PC-3 (cell line): ENCODE data around the gene TMEM91. TPM values are rescaled to one million over a fixed set of nuclear protein-coding genes. Genes with fewer than 3 reads are reported as not detected.

Experiments
- ATAC-seq: fragments of 200-7000 bp; cut with Tn5 transposase; 2 replicates; pipeline ENCODE4 v1.9.1; 2020; ENCODE audit warnings: mild to moderate bottlenecking, moderate library complexity
- BruUV-seq: library from RNA; stranded (reverse); fragments of 400-500 nt; replicated peaks from 2 replicates; lab custom pipeline; 2021; lab: Mats Ljungman, UMichigan
- CTCF ChIA-PET: fragments of 300-600 bp; sonication (Branson Sonifier 250); formaldehyde crosslinking; loops from one replicate; lab custom pipeline; 2022; ENCODE audit warnings: antibody characterized with exemption; lab: Charles Lee
- POLR2A ChIA-PET: fragments of 300-600 bp; sonication (Branson Sonifier 250); formaldehyde crosslinking; loops from one replicate; lab custom pipeline; 2022; ENCODE audit warnings: antibody characterized with exemption; ENCODE audit not compliant: unreplicated experiment; lab: Charles Lee
- DNase-seq: peaks from one replicate; pipeline ENCODE4 v3.0.0-alpha.2; 2015
- H2AFZ ChIP-seq: fragments of 300-600 bp; sonication (generic); 2 replicates; pipeline ENCODE4 v1.6.0; 2016; ENCODE audit warnings: antibody characterized with exemption, low read length
- H3F3A ChIP-seq: fragments of 300-600 bp; sonication (generic); one replicate; pipeline ENCODE4 v1.6.0; 2017; ENCODE audit warnings: antibody characterized with exemption, low read length, control low read depth, mild to moderate bottlenecking; ENCODE audit not compliant: unreplicated experiment
- H3K27ac ChIP-seq: fragments of 300-600 bp; sonication (generic); 2 replicates; pipeline ENCODE4 v1.5.1; 2016; ENCODE audit warnings: mild to moderate bottlenecking, low read length
- H3K27me3 ChIP-seq: fragments of 300-600 bp; sonication (generic); 2 replicates; pipeline ENCODE4 v1.6.1; 2016; ENCODE audit warnings: low read length, mixed read lengths
- H3K36me3 ChIP-seq: fragments of 300-600 bp; sonication (generic); 2 replicates; pipeline ENCODE4 v1.6.1; 2016; ENCODE audit warnings: low read depth, mixed run types, low read length, mixed read lengths
- H3K4me1 ChIP-seq: fragments of 300-600 bp; sonication (generic); 2 replicates; pipeline ENCODE4 v1.5.1; 2016; ENCODE audit warnings: low read length; ENCODE audit not compliant: insufficient read depth
- H3K4me2 ChIP-seq: fragments of 300-600 bp; sonication (generic); 2 replicates; pipeline ENCODE4 v1.6.0; 2016; ENCODE audit warnings: low read length
- H3K4me3 ChIP-seq: fragments of 300-600 bp; sonication (generic); 2 replicates; pipeline ENCODE4 v1.5.1; 2016; ENCODE audit warnings: mild to moderate bottlenecking, low read length, mixed read lengths
- H3K79me2 ChIP-seq: fragments of 300-600 bp; sonication (generic); 2 replicates; pipeline ENCODE4 v1.6.1; 2017; ENCODE audit warnings: low read length, mixed read lengths
- H3K9ac ChIP-seq: fragments of 300-600 bp; sonication (generic); 2 replicates; pipeline ENCODE4 v1.6.0; 2016; ENCODE audit warnings: mild to moderate bottlenecking, low read length
- H3K9me2 ChIP-seq: fragments of 300-600 bp; sonication (generic); replicated peaks from 2 replicates; pipeline ENCODE4 v1.6.1; 2016; ENCODE audit warnings: mixed run types, low read length, mixed read lengths
- H3K9me3 ChIP-seq: fragments of 300-600 bp; sonication (generic); 2 replicates; pipeline ENCODE4 v1.6.1; 2016; ENCODE audit warnings: low read length, mixed read lengths
- H4K20me1 ChIP-seq: fragments of 300-600 bp; sonication (generic); 2 replicates; pipeline ENCODE4 v1.6.1; 2016; ENCODE audit warnings: low read length, mixed read lengths
- EZH2 ChIP-seq: fragments of 300-600 bp; sonication (generic); IDR thresholded peaks from one replicate; pipeline ENCODE4 v1.6.1; 2017; ENCODE audit warnings: antibody characterized with exemption, mild to moderate bottlenecking, low read length; ENCODE audit not compliant: unreplicated experiment
- EZH2phosphoT487 ChIP-seq: fragments of 300-600 bp; sonication (generic); IDR thresholded peaks from 2 replicates; pipeline ENCODE4 v1.6.1; 2018; ENCODE audit warnings: mild to moderate bottlenecking, antibody characterized with exemption, low read length, borderline replicate concordance
- intact Hi-C: fragments of 100-400 bp; cut with micrococcal nuclease; formaldehyde crosslinking; loops from 2 replicates; pipeline ENCODE4 v1.9.0; 2023
- total RNA-seq: library from RNA; depleted of rRNA; stranded (reverse); fragments of >200 nt; gene quantifications from 2 replicates; pipeline ENCODE4 v1.2.3, GENCODE V29; 2014
- TF ChIP-seq, protein P1 (sequence below): fragments of 300-600 bp; sonication (generic); conservative IDR thresholded peaks from 2 replicates; pipeline ENCODE4 v1.5.1; 2017; ENCODE audit warnings: antibody characterized with exemption, low read depth, mild to moderate bottlenecking, low read length

The TMEM91 gene
- total RNA-seq, 1 experiment from 2014 or later, result 2.4 TPM

DNA sequence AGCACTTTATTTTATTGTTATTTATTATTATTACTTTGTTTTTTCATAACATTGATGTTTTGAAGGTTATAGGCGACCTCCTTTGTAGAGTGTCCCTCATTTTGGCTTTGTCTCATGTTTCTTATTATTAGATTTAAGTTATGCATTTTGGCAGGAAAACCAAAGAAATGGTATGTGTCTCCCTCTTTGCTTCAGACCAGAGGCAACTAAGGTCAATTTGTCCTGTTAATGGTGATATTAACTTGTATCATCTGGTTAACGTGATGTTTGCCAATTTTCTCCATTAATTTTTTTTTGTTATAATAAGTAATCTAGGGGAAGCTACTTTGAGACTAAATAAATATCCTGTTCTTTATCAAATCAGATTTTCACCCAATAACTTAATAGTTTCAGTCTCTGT is 3.8 kb upstream of the TMEM91 start:
- Histone ChIP-seq H3K27ac (no peak overlapping the region), H3K4me2 (no peak overlapping the region), H3K79me2 (no peaks in the 10 kb centered on the region), H3K9me2 (no peaks in the 10 kb centered on the region), H3K36me3 (no peaks in the 10 kb centered on the region), H3K9me3 (no peaks in the 10 kb centered on the region), H2AFZ (no peak overlapping the region), H4K20me1 (no peaks in the 10 kb centered on the region), H3K27me3 (no peaks in the 10 kb centered on the region), H3K4me1 (peaks cover 8% of the 10 kb centered on the region), H3K9ac (no peak overlapping the region), H3F3A (no peaks in the 10 kb centered on the region), H3K4me3 (no peak overlapping the region)
- intact Hi-C loops, result no loop called here
- ChIA-PET CTCF (no interaction called here), POLR2A (no interaction called here)
- ATAC-seq, result no peak
- no peak for DNase-seq
- TF ChIP-seq, protein P1, sequence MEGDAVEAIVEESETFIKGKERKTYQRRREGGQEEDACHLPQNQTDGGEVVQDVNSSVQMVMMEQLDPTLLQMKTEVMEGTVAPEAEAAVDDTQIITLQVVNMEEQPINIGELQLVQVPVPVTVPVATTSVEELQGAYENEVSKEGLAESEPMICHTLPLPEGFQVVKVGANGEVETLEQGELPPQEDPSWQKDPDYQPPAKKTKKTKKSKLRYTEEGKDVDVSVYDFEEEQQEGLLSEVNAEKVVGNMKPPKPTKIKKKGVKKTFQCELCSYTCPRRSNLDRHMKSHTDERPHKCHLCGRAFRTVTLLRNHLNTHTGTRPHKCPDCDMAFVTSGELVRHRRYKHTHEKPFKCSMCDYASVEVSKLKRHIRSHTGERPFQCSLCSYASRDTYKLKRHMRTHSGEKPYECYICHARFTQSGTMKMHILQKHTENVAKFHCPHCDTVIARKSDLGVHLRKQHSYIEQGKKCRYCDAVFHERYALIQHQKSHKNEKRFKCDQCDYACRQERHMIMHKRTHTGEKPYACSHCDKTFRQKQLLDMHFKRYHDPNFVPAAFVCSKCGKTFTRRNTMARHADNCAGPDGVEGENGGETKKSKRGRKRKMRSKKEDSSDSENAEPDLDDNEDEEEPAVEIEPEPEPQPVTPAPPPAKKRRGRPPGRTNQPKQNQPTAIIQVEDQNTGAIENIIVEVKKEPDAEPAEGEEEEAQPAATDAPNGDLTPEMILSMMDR, result no peak
- no peak for TF ChIP-seq EZH2phosphoT487
- no peak for TF ChIP-seq EZH2
- no TSS peak for BruUV-seq

GRCh38 chr19:41373993-41374392 is 2.3 kb upstream of the TMEM91 start:
- Histone ChIP-seq H3K36me3 (no peaks in the 10 kb centered on the region), H3K9me2 (no peaks in the 10 kb centered on the region), H3K4me3 (no peak overlapping the region), H3K9me3 (no peaks in the 10 kb centered on the region), H3K9ac (no peak overlapping the region), H3K79me2 (no peaks in the 10 kb centered on the region), H3K27me3 (no peaks in the 10 kb centered on the region), H4K20me1 (no peaks in the 10 kb centered on the region), H2AFZ (no peak overlapping the region), H3K27ac (no peak overlapping the region), H3K4me1 (no peaks in the 10 kb centered on the region), H3K4me2 (no peak overlapping the region), H3F3A (no peaks in the 10 kb centered on the region)
- intact Hi-C loops, result no loop called here
- CTCF ChIA-PET, result no interaction called here
- POLR2A ChIA-PET, result no interaction called here
- DNase-seq (no peak), ATAC-seq (no peak)
- no peak for TF ChIP-seq EZH2phosphoT487
- TF ChIP-seq, protein P1, result no peak
- no peak for TF ChIP-seq EZH2
- no TSS peak for BruUV-seq

- Histone ChIP-seq H4K20me1 (no peaks in the 10 kb centered on the region), H3K4me1 (no peaks in the 10 kb centered on the region), H3K4me3 (no peak overlapping the region), H3K9ac (no peak overlapping the region), H3K4me2 (no peak overlapping the region), H3K9me2 (no peaks in the 10 kb centered on the region), H3K27ac (no peak overlapping the region), H2AFZ (no peak overlapping the region), H3K27me3 (no peaks in the 10 kb centered on the region), H3K79me2 (no peaks in the 10 kb centered on the region), H3K36me3 (no peaks in the 10 kb centered on the region), H3K9me3 (no peaks in the 10 kb centered on the region), H3F3A (no peaks in the 10 kb centered on the region)
- TF ChIP-seq EZH2phosphoT487 (no peak), EZH2 (no peak)
- TF ChIP-seq, protein P1, result no peak
- ATAC-seq, result no peak
- no peak for DNase-seq
- intact Hi-C loops, result no loop called here
- ChIA-PET POLR2A (no interaction called here), CTCF (no interaction called here)
- BruUV-seq, result no TSS peak
These were observed 649 bp downstream of the TMEM91 start for GRCh38 chr19:41376998-41377365.
